ENCODE results near the gene PSIP1. TPM values are rescaled to one million over a fixed set of nuclear protein-coding genes. Genes with fewer than 3 reads are reported as not detected.

The PSIP1 gene
- total RNA-seq, 4 donors from 2014 or later: 97.1 to 112 (median 102) TPM

GRCh38 chr9:15484802-15485201, 26.0 kb downstream of the PSIP1 start:
- no peak overlapping the region for H3K4me3 ChIP-seq
- no peak for DNase-seq
- TF ChIP-seq POLR2A (IDR thresholded peaks at IDR 0.05): no peak
- TF ChIP-seq CTCF (IDR thresholded peaks at IDR 0.05): no peak
- no peaks in the 10 kb centered on the region for H3K4me1 ChIP-seq
- no peaks in the 10 kb centered on the region for H3K27me3 ChIP-seq
- no peaks in the 10 kb centered on the region for H3K36me3 ChIP-seq
- intact Hi-C loops (cut with DNase I; ENCODE audit: low total_unique reads): no loop called here
- no peak overlapping the region for H3K27ac ChIP-seq
- no peaks in the 10 kb centered on the region for H3K9me3 ChIP-seq

GRCh38 chr9:15482146-15482545, 28.6 kb downstream of the PSIP1 start:
- Histone ChIP-seq H3K4me3 (no peak overlapping the region), H3K27ac (no peak overlapping the region), H3K9me3 (no peaks in the 10 kb centered on the region), H3K4me1 (no peaks in the 10 kb centered on the region), H3K27me3 (no peaks in the 10 kb centered on the region), H3K36me3 (no peaks in the 10 kb centered on the region)
- TF ChIP-seq CTCF (IDR thresholded peaks at IDR 0.05) (no peak), POLR2A (IDR thresholded peaks at IDR 0.05) (no peak)
- intact Hi-C loops (cut with DNase I; ENCODE audit: low total_unique reads): no loop called here
- DNase-seq: no peak

DNA sequence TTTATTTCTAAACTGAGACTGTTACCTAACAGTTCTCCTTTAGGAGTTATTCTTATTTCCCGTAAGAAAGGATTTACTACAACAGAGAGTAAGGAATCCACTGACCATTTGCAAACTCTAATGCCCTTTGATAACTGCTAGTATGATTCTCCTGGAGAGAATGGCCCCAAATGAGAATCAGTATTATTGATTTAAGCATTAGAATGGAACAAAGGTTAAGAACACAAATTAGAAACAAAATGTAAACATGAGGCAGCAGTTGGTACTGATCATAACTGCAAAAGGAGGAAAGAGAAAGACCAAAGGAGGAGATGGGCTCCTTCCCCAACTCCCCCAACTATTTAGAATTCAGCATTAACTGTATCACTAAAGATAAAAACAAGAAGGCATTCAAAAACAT, 30.7 kb downstream of the PSIP1 start:
- no peaks in the 10 kb centered on the region for H3K36me3 ChIP-seq
- H3K4me3 ChIP-seq: no peak overlapping the region
- no peak for TF ChIP-seq POLR2A (IDR thresholded peaks at IDR 0.05)
- TF ChIP-seq CTCF (IDR thresholded peaks at IDR 0.05): no peak
- no peaks in the 10 kb centered on the region for H3K4me1 ChIP-seq
- no peak overlapping the region for H3K27ac ChIP-seq
- no peaks in the 10 kb centered on the region for H3K27me3 ChIP-seq
- intact Hi-C loops (cut with DNase I; ENCODE audit: low total_unique reads): no loop called here
- no peak for DNase-seq
- H3K9me3 ChIP-seq: no peaks in the 10 kb centered on the region

- Histone ChIP-seq H3K27ac (no peak overlapping the region), H3K4me3 (no peak overlapping the region), H3K9me3 (no peaks in the 10 kb centered on the region), H3K27me3 (no peaks in the 10 kb centered on the region), H3K36me3 (no peaks in the 10 kb centered on the region), H3K4me1 (no peaks in the 10 kb centered on the region)
- intact Hi-C loops (cut with DNase I; ENCODE audit: low total_unique reads): no loop called here
- no peak for DNase-seq
- no peak for TF ChIP-seq CTCF (IDR thresholded peaks at IDR 0.05)
- TF ChIP-seq POLR2A (IDR thresholded peaks at IDR 0.05): no peak
Observed at GRCh38 chr9:15475923-15476536, 34.7 kb downstream of the PSIP1 start.

DNA sequence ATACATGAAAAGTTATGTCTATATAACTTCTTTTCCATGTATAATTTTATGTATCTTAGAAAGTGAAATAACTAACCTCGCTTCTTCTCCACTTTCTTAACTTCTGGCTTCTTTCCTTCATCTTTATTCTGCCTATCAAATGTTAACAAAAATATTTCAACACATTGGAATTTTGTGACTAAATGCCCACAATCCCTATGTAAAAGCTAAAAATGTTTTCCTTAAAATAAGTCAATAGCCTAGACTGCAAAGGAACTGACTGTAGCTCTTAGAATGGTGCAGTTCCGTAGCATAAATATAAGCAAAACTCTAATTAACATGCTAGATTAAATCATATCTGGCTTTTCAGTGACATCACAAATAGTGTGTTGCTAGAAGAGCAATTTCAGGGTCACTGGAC, 40.9 kb downstream of the PSIP1 start:
- intact Hi-C loops (cut with DNase I; ENCODE audit: low total_unique reads): no loop called here
- Histone ChIP-seq H3K9me3 (no peaks in the 10 kb centered on the region), H3K4me1 (no peaks in the 10 kb centered on the region), H3K27me3 (no peaks in the 10 kb centered on the region), H3K27ac (no peak overlapping the region), H3K4me3 (no peak overlapping the region), H3K36me3 (no peaks in the 10 kb centered on the region)
- no peak for TF ChIP-seq POLR2A (IDR thresholded peaks at IDR 0.05)
- TF ChIP-seq CTCF (IDR thresholded peaks at IDR 0.05): no peak
- no peak for DNase-seq
